B cell (primary cell): ENCODE results near the gene TSPAN6.

Source experiments
- EZH2 ChIP-seq: IDR thresholded peaks from 2 replicates; pipeline ENCODE4 v1.6.1; 2012; ENCODE audit warnings: borderline replicate concordance, low read depth, mild to moderate bottlenecking, moderate library complexity, low read length; ENCODE audit not compliant: insufficient read depth, poor library complexity, severe bottlenecking
- TF ChIP-seq, protein P1 (sequence below): fragments of 200-600 bp; IDR thresholded peaks from one replicate; pipeline ENCODE4 v1.8.0; 2022; ENCODE audit warnings: antibody characterized with exemption, mild to moderate bottlenecking

DNA sequence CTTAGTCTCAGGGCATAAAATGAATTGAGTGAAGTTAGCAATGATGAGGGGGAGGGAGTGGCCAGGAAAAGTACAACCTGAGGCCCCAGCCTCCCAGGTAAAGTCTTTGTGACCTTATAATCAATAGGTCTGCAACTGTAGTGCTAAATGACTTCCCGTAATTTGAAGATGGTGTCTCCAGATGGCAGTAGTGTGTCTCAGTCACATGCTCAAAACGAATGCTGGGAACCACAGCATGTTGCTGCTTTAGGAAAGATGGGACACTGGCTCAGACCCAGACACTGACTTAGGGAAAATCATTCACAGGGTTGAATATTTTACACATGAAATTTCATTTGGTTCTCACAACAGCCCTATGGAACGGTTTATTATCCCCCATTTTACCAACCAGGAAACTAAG lies 17.7 kb upstream of the TSPAN6 start:
- TF ChIP-seq, protein P1, sequence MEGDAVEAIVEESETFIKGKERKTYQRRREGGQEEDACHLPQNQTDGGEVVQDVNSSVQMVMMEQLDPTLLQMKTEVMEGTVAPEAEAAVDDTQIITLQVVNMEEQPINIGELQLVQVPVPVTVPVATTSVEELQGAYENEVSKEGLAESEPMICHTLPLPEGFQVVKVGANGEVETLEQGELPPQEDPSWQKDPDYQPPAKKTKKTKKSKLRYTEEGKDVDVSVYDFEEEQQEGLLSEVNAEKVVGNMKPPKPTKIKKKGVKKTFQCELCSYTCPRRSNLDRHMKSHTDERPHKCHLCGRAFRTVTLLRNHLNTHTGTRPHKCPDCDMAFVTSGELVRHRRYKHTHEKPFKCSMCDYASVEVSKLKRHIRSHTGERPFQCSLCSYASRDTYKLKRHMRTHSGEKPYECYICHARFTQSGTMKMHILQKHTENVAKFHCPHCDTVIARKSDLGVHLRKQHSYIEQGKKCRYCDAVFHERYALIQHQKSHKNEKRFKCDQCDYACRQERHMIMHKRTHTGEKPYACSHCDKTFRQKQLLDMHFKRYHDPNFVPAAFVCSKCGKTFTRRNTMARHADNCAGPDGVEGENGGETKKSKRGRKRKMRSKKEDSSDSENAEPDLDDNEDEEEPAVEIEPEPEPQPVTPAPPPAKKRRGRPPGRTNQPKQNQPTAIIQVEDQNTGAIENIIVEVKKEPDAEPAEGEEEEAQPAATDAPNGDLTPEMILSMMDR: no peak
- no peak for TF ChIP-seq EZH2
